ENCODE measurements around the gene SHMT1.
"Not testable (repeated sequence)": the region's sequence is repeated elsewhere in the genome, so short reads cannot be mapped to it uniquely, and the experiment has no call there.

DNA sequence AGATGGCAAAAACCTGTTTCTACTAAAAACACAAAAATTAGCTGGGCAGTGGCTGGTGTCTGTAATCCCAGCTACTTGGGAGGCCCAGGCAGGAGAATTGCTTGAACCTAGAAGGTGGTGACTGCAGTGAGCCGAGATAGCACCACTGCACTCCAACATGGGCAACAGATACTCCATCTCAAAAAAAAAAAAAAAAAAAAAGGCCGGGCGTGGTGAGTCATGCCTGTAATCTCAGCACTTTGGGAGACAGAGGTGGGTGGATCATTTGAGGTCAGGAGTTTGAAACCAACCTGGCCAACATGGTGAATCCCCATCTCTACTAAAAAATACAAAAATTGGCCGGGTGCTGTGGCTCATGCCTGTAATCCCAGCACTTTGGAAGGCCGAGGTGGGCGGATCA, 9.8 kb upstream of the SHMT1 start:
- TF ChIP-seq, protein P1, sequence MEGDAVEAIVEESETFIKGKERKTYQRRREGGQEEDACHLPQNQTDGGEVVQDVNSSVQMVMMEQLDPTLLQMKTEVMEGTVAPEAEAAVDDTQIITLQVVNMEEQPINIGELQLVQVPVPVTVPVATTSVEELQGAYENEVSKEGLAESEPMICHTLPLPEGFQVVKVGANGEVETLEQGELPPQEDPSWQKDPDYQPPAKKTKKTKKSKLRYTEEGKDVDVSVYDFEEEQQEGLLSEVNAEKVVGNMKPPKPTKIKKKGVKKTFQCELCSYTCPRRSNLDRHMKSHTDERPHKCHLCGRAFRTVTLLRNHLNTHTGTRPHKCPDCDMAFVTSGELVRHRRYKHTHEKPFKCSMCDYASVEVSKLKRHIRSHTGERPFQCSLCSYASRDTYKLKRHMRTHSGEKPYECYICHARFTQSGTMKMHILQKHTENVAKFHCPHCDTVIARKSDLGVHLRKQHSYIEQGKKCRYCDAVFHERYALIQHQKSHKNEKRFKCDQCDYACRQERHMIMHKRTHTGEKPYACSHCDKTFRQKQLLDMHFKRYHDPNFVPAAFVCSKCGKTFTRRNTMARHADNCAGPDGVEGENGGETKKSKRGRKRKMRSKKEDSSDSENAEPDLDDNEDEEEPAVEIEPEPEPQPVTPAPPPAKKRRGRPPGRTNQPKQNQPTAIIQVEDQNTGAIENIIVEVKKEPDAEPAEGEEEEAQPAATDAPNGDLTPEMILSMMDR (IDR thresholded peaks at IDR 0.05): not testable (repeated sequence)
- TF ChIP-seq POLR2A (IDR thresholded peaks at IDR 0.05): not testable (repeated sequence)
